ENCODE data around the gene POLR2J3.
"Not testable (repeated sequence)": the region's sequence is repeated elsewhere in the genome, so short reads cannot be mapped to it uniquely, and the experiment has no call there.

- TF ChIP-seq, protein P1, sequence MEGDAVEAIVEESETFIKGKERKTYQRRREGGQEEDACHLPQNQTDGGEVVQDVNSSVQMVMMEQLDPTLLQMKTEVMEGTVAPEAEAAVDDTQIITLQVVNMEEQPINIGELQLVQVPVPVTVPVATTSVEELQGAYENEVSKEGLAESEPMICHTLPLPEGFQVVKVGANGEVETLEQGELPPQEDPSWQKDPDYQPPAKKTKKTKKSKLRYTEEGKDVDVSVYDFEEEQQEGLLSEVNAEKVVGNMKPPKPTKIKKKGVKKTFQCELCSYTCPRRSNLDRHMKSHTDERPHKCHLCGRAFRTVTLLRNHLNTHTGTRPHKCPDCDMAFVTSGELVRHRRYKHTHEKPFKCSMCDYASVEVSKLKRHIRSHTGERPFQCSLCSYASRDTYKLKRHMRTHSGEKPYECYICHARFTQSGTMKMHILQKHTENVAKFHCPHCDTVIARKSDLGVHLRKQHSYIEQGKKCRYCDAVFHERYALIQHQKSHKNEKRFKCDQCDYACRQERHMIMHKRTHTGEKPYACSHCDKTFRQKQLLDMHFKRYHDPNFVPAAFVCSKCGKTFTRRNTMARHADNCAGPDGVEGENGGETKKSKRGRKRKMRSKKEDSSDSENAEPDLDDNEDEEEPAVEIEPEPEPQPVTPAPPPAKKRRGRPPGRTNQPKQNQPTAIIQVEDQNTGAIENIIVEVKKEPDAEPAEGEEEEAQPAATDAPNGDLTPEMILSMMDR (IDR thresholded peaks at IDR 0.05) = not testable (repeated sequence)
- TF ChIP-seq POLR2A (IDR thresholded peaks at IDR 0.05) = not testable (repeated sequence)
Observed at GRCh38 chr7:102615930-102616329, 43.5 kb upstream of the POLR2J3 start.

All from right lobe of liver (tissue), 4 donors.